GM18502 (cell line): ENCODE data around the gene KLHDC7B.

ENCODE experiments used
- ATAC-seq: cut with Tn5 transposase; IDR thresholded peaks from one replicate; pipeline ENCODE4 v1.9.1; 2021; ENCODE audit warnings: mild to moderate bottlenecking; ENCODE audit not compliant: unreplicated experiment, poor library complexity

The KLHDC7B gene

GRCh38 chr22:50583294-50583861, 37.7 kb downstream of the KLHDC7B start:
- ATAC-seq: peak; percentile 31

GRCh38 chr22:50584106-50585096, 38.7 kb downstream of the KLHDC7B start:
- no peak for ATAC-seq

GRCh38 chr22:50585238-50585637, 39.5 kb downstream of the KLHDC7B start:
- no peak for ATAC-seq

GRCh38 chr22:50585781-50586180, 40.1 kb downstream of the KLHDC7B start:
- ATAC-seq: no peak

- ATAC-seq: no peak
Measured at GRCh38 chr22:50586416-50586815, 40.7 kb downstream of the KLHDC7B start.

- no peak for ATAC-seq
Measured at GRCh38 chr22:50587407-50587806, 41.7 kb downstream of the KLHDC7B start.

- no peak for ATAC-seq
Measured at GRCh38 chr22:50595189-50595588, 49.5 kb downstream of the KLHDC7B start.

GRCh38 chr22:50597097-50597496, 51.4 kb downstream of the KLHDC7B start:
- no peak for ATAC-seq

GRCh38 chr22:50599816-50600455, 54.2 kb downstream of the KLHDC7B start:
- ATAC-seq: no peak

- no peak for ATAC-seq
Measured at GRCh38 chr22:50600538-50600937, 54.8 kb downstream of the KLHDC7B start, which contains the start of gene MAPK8IP2. MAPK8IP2 (plus strand) TSS chr22:50600793; CDS start chr22:50600819, 26 bp downstream.
